ENCODE results near the gene EIF1AD.
A peak's percentile ranks its signal among the peaks of the same experiment; 100 is the strongest.

EIF1AD gene

DNA sequence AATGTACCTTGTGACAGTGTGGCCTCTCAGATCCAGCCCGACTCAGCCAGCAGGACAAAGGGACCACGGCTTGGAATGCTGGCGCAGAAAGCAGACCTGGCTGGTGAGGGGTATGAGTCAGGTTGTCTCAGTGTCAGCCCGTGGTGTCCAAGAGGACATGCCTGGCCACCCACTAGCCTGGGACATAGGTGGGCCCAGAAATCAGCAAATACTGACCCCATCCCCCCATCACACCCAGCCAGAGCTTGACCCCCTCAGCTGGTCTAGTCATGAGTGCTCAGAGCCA, 4.9 kb upstream of the EIF1AD start:
- no peak overlapping the region for H3K9ac ChIP-seq (ENCODE audit: low read length)
- H3K4me1 ChIP-seq (ENCODE audit: low read length): peaks cover 40% of the 10 kb centered on the region
- H2AFZ ChIP-seq (ENCODE audit: low read length): no peak overlapping the region
- peaks cover 23% of the 10 kb centered on the region for H3K79me2 ChIP-seq (ENCODE audit: low read length)
- no peak overlapping the region for H3K4me3 ChIP-seq (ENCODE audit: low read length)
- H3K4me2 ChIP-seq (ENCODE audit: low read depth, low read length): no peak overlapping the region
- no peaks in the 10 kb centered on the region; the same call in 1 of the 2 replicates for H3K36me3 ChIP-seq (replicated peaks; ENCODE audit: insufficient read depth, low read length)
- peaks cover 26% of the 10 kb centered on the region for H3F3A ChIP-seq (ENCODE audit: insufficient read depth, low read length)
- H4K20me1 ChIP-seq (ENCODE audit: insufficient read depth, low read length): no peaks in the 10 kb centered on the region
- H3K27me3 ChIP-seq (replicated peaks; ENCODE audit: insufficient read depth, low read length): no peaks in the 10 kb centered on the region
- TF ChIP-seq EZH2phosphoT487 (IDR thresholded peaks at IDR 0.05; ENCODE audit: low read length) (no peak), EZH2 (optimal IDR thresholded peaks at IDR 0.05; ENCODE audit: low read depth, low read length) (no peak)
- TF ChIP-seq, protein P1, sequence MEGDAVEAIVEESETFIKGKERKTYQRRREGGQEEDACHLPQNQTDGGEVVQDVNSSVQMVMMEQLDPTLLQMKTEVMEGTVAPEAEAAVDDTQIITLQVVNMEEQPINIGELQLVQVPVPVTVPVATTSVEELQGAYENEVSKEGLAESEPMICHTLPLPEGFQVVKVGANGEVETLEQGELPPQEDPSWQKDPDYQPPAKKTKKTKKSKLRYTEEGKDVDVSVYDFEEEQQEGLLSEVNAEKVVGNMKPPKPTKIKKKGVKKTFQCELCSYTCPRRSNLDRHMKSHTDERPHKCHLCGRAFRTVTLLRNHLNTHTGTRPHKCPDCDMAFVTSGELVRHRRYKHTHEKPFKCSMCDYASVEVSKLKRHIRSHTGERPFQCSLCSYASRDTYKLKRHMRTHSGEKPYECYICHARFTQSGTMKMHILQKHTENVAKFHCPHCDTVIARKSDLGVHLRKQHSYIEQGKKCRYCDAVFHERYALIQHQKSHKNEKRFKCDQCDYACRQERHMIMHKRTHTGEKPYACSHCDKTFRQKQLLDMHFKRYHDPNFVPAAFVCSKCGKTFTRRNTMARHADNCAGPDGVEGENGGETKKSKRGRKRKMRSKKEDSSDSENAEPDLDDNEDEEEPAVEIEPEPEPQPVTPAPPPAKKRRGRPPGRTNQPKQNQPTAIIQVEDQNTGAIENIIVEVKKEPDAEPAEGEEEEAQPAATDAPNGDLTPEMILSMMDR (IDR thresholded peaks at IDR 0.05; ENCODE audit: low read length): no peak
- H3K9me2 ChIP-seq (replicated peaks; ENCODE audit: insufficient read depth, low read length): no peaks in the 10 kb centered on the region
- no peak for DNase-seq
- no peaks in the 10 kb centered on the region for H3K9me3 ChIP-seq (replicated peaks; ENCODE audit: insufficient read depth, low read length)
- peak overlapping the region; percentile 64; the same call in 1 of the 2 replicates for H3K27ac ChIP-seq (ENCODE audit: low read length)

DNA sequence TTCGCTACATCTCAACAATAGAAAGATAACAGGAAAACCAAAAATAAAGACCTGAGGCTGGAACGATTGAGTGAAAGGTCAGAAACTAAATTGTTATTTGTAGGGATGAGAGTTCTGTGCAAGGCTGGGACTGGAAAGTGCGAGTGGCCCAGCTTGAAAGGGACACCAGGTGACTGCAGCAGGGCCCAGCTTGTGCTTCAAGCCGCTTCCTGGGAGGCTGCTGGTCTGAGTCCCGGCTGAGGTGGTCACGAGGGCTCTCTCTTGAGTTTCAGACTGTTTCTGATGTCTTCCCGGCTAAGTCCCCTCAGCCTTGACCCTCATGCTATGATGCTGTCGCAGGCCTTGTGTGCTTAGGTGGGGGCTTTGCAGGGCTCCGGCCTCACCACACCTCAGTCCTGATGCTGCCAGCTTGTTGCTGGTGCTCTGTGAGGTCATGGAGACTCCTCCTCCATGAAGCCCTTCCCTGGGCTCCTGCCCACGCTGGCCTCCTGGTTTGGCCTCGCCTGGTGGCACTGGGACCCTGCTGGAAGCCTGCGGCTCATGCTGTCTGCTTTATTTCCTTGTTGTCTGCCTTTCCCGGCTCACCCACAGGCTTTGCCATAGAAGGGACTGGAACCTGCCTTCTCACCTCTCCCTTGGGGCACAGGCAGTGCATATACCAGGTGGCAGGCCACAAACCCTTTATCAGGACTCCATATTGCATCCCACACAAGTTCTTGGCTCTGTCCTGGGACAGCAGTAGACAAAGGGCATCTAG, 4.4 kb upstream of the EIF1AD start:
- Histone ChIP-seq H3K9me3 (replicated peaks; ENCODE audit: insufficient read depth, low read length) (no peaks in the 10 kb centered on the region), H3K4me3 (ENCODE audit: low read length) (no peak overlapping the region), H3K27ac (ENCODE audit: low read length) (peak overlapping the region; percentile 64; the same call in 1 of the 2 replicates), H3K27me3 (replicated peaks; ENCODE audit: insufficient read depth, low read length) (no peaks in the 10 kb centered on the region), H3K9ac (ENCODE audit: low read length) (0 out of 2 replicates have a peak overlapping the region, but pooled peaks have one; percentile 2), H2AFZ (ENCODE audit: low read length) (no peak overlapping the region), H4K20me1 (ENCODE audit: insufficient read depth, low read length) (no peaks in the 10 kb centered on the region), H3K79me2 (ENCODE audit: low read length) (peaks cover 28% of the 10 kb centered on the region), H3F3A (ENCODE audit: insufficient read depth, low read length) (peaks cover 30% of the 10 kb centered on the region), H3K36me3 (replicated peaks; ENCODE audit: insufficient read depth, low read length) (no peaks in the 10 kb centered on the region; the same call in 1 of the 2 replicates), H3K9me2 (replicated peaks; ENCODE audit: insufficient read depth, low read length) (no peaks in the 10 kb centered on the region), H3K4me1 (ENCODE audit: low read length) (peaks cover 40% of the 10 kb centered on the region), H3K4me2 (ENCODE audit: low read depth, low read length) (peak overlapping the region; percentile 15; the same call in 1 of the 2 replicates)
- TF ChIP-seq, protein P1 (IDR thresholded peaks at IDR 0.05; ENCODE audit: low read length): no peak
- TF ChIP-seq EZH2phosphoT487 (IDR thresholded peaks at IDR 0.05; ENCODE audit: low read length): no peak
- no peak for TF ChIP-seq EZH2 (optimal IDR thresholded peaks at IDR 0.05; ENCODE audit: low read depth, low read length)
- DNase-seq: no peak

GRCh38 chr11:66004186-66004585, 2.2 kb upstream of the EIF1AD start:
- Histone ChIP-seq H3F3A (ENCODE audit: insufficient read depth, low read length) (peaks cover 30% of the 10 kb centered on the region), H2AFZ (ENCODE audit: low read length) (no peak overlapping the region), H3K4me2 (ENCODE audit: low read depth, low read length) (no peak overlapping the region), H3K9me2 (replicated peaks; ENCODE audit: insufficient read depth, low read length) (no peaks in the 10 kb centered on the region), H3K9ac (ENCODE audit: low read length) (no peak overlapping the region), H3K4me1 (ENCODE audit: low read length) (peaks cover 40% of the 10 kb centered on the region), H3K79me2 (ENCODE audit: low read length) (peaks cover 48% of the 10 kb centered on the region), H3K4me3 (ENCODE audit: low read length) (no peak overlapping the region), H3K27ac (ENCODE audit: low read length) (peak overlapping the region; percentile 64; the same call in 1 of the 2 replicates), H3K36me3 (replicated peaks; ENCODE audit: insufficient read depth, low read length) (peaks cover 2% of the 10 kb centered on the region), H4K20me1 (ENCODE audit: insufficient read depth, low read length) (no peaks in the 10 kb centered on the region), H3K9me3 (replicated peaks; ENCODE audit: insufficient read depth, low read length) (no peaks in the 10 kb centered on the region), H3K27me3 (replicated peaks; ENCODE audit: insufficient read depth, low read length) (no peaks in the 10 kb centered on the region)
- no peak for DNase-seq
- no peak for TF ChIP-seq EZH2 (optimal IDR thresholded peaks at IDR 0.05; ENCODE audit: low read depth, low read length)
- TF ChIP-seq EZH2phosphoT487 (IDR thresholded peaks at IDR 0.05; ENCODE audit: low read length): no peak
- TF ChIP-seq, protein P1 (IDR thresholded peaks at IDR 0.05; ENCODE audit: low read length): no peak
